ENCODE results near the gene NHERF2.

Gene NHERF2

GRCh38 chr16:2084895-2085625 is 58.4 kb downstream of the NHERF2 start:
- DNase-seq = no peak

- DNase-seq = no peak
Measured at GRCh38 chr16:2085669-2086068, 59.0 kb downstream of the NHERF2 start.

DNA sequence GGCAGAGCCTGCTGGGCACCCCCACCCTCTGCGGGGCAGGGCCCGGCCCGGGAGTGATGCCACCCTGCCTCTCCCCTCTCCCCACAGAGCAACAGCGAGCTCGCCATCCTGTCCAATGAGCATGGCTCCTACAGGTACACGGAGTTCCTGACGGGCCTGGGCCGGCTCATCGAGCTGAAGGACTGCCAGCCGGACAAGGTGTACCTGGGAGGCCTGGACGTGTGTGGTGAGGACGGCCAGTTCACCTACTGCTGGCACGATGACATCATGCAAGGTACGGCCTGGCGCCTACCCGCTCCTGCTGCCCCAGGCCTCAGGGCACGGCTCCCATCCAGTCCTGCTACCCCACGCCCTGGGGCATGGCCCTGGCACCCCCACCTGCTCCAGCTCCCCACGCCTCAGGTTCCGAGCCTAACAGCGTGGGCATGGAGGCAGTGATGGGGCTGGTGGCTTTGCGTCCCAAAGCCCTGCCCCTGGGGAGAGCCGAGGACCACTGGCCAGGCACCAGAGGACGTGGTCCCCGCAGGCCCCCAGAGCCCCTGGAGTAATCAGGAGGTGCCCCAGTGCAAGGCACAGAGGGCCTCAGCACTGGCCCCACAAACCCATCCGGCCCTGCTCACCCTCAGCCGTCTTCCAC is 59.5 kb downstream of the NHERF2 start:
- DNase-seq = no peak

DNA sequence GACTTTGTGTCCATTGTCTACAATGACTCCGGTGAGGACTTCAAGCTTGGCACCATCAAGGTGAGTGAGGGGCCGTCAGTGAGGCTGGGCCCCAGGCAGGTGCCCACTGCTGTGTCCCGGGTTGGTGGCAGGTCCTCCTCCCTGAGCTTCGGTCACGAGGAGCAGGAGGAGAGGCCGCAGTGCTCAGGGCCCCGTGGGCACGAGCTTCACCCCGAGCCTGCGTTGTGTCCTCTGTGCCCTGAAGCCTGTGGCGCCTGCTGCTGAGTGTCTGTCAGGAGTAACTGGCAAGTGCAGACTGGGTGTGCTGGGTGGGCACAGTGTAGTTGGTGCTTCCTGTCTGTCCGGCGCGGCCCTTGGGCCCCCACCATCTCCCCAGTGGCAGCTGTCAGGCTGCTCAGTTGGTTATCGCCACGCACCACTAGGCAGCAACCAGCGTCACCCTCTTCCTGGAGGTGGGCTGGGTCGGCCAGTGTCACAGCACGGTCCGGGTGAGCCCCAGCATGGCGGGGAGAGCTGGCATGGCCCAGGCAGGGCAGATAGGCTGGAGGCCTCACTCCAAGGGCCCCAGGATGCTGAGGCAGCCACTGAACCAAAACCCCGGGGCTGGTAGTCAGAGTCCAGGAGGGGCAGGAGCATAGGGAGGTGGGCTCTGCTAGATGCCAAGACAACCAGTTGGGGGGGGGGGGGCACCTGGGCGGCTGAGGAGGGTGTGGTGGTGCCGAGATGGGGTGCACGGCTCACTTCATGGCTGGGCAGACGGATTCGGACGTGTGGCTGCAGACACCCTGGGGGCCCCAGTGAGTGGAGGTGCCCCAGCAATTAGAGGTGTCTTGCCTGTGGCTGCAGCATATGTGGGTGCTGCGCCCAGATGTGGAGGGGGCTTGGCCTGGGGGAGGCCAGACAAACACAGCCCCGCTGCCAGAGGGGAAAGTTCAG is 60.4 kb downstream of the NHERF2 start:
- no peak for DNase-seq

DNA sequence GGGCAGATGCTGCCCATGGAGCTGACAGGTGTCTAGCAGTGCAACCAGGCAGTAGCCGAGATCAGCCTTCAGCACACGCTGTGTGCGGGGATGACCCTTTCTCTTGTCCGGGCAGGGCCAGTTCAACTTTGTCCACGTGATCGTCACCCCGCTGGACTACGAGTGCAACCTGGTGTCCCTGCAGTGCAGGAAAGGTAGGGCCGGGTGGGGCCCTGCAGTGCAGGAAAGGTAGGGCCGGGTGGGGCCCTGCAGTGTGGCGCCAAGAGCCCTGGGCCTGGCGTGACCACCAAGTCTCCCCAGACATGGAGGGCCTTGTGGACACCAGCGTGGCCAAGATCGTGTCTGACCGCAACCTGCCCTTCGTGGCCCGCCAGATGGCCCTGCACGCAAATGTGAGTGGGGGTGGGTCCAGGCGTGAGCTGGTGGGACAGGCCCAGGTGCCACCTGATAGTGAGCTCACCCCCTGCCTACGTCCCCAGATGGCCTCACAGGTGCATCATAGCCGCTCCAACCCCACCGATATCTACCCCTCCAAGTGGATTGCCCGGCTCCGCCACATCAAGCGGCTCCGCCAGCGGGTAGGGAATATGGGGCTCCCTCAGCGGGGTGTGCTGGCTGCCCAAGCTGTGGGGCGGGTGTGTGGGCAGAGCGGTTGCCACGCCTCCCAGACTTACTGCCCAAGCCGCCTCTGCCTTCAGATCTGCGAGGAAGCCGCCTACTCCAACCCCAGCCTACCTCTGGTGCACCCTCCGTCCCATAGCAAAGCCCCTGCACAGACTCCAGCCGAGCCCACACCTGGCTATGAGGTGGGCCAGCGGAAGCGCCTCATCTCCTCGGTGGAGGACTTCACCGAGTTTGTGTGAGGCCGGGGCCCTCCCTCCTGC is 61.3 kb downstream of the NHERF2 start:
- no peak for DNase-seq
